Nephron progenitor cell (in vitro differentiated cells): ENCODE results near the gene PTK7.

Experiments used
- DNase-seq: peaks from one replicate; pipeline ENCODE4 v3.0.0; 2021
- H3K27ac Mint-ChIP-seq: 2 replicates; pipeline ENCODE4 v1.8.0; 2021; ENCODE audit warnings: mild to moderate bottlenecking, moderate library complexity, mixed read lengths
- H3K27me3 Mint-ChIP-seq: 2 replicates; pipeline ENCODE4 v1.8.0; 2021; ENCODE audit warnings: mild to moderate bottlenecking, low read depth, mixed read lengths; ENCODE audit not compliant: poor library complexity
- H3K36me3 Mint-ChIP-seq: 2 replicates; pipeline ENCODE4 v1.8.0; 2021; ENCODE audit warnings: low read depth, mixed read lengths
- H3K4me1 Mint-ChIP-seq: 2 replicates; pipeline ENCODE4 v1.8.0; 2021; ENCODE audit warnings: mixed read lengths
- H3K4me3 Mint-ChIP-seq: 2 replicates; pipeline ENCODE4 v1.8.0; 2021; ENCODE audit warnings: mild to moderate bottlenecking, moderate library complexity, mixed read lengths
- H3K9me3 Mint-ChIP-seq: 2 replicates; pipeline ENCODE4 v1.8.0; 2021; ENCODE audit warnings: mild to moderate bottlenecking, moderate library complexity, mixed read lengths
- CTCF ChIP-seq: fragments of 200-600 bp; sonication (generic); IDR thresholded peaks from 2 replicates; pipeline ENCODE4 v1.5.0; 2021; ENCODE audit warnings: antibody characterized with exemption

Gene PTK7

DNA sequence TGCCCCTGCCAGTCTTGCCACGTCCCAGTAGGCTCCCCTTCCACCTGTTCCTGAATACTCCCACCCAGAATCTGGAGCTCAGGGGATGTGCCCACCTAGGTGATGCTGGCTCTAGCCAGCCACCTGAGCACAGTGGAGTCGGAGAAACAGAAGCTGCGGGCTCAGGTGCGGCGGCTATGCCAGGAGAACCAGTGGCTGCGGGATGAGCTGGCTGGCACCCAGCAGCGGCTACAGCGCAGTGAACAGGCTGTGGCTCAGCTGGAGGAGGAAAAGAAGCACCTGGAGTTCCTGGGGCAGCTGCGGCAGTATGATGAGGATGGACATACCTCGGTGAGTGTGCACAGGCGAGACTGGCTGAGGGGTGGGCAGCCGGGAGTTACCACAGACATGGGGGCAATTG is 13.3 kb upstream of the PTK7 start:
- DNase-seq = no peak
- Mint-ChIP-seq H3K9me3 (no peaks in the 10 kb centered on the region), H3K36me3 (peaks cover 24% of the 10 kb centered on the region), H3K4me1 (peaks cover 35% of the 10 kb centered on the region), H3K4me3 (no peak overlapping the region), H3K27me3 (no peaks in the 10 kb centered on the region), H3K27ac (no peak overlapping the region)
- no peak for TF ChIP-seq CTCF

GRCh38 chr6:43070028-43070632 is 6.0 kb upstream of the PTK7 start:
- Mint-ChIP-seq H3K4me1 (peaks cover 39% of the 10 kb centered on the region), H3K4me3 (no peak overlapping the region), H3K9me3 (no peaks in the 10 kb centered on the region), H3K27ac (peak overlapping the region; percentile 21), H3K27me3 (peaks cover 4% of the 10 kb centered on the region), H3K36me3 (peaks cover 25% of the 10 kb centered on the region)
- DNase-seq = no peak
- peak; percentile 65 for TF ChIP-seq CTCF

- Mint-ChIP-seq H3K27me3 (peaks cover 4% of the 10 kb centered on the region), H3K27ac (peak overlapping the region; percentile 19), H3K4me1 (peaks cover 75% of the 10 kb centered on the region), H3K4me3 (peak overlapping the region; percentile 78), H3K36me3 (peaks cover 25% of the 10 kb centered on the region), H3K9me3 (no peaks in the 10 kb centered on the region)
- DNase-seq = no peak
- no peak for TF ChIP-seq CTCF
Observed at GRCh38 chr6:43074847-43075669, 1.1 kb upstream of the PTK7 start.

- TF ChIP-seq CTCF = no peak
- Mint-ChIP-seq H3K4me1 (peaks cover 71% of the 10 kb centered on the region), H3K27ac (peak overlapping the region; percentile 85), H3K9me3 (no peaks in the 10 kb centered on the region), H3K4me3 (peak overlapping the region; percentile 80), H3K27me3 (peaks cover 3% of the 10 kb centered on the region), H3K36me3 (peaks cover 36% of the 10 kb centered on the region)
- peak; percentile 63 for DNase-seq
Observed at GRCh38 chr6:43076464-43077332, 584 bp downstream of the PTK7 start.

GRCh38 chr6:43077333-43077809 is 1.3 kb downstream of the PTK7 start:
- no peak for DNase-seq
- Mint-ChIP-seq H3K27me3 (no peaks in the 10 kb centered on the region), H3K4me3 (peak overlapping the region; percentile 80), H3K27ac (peak overlapping the region; percentile 85), H3K9me3 (no peaks in the 10 kb centered on the region), H3K4me1 (peaks cover 64% of the 10 kb centered on the region), H3K36me3 (peaks cover 31% of the 10 kb centered on the region)
- no peak for TF ChIP-seq CTCF
